PFSK-1 (cell line): ENCODE results near the gene KCTD3.

Experiments used
- FOXP2 ChIP-seq: optimal IDR thresholded peaks from 2 replicates; pipeline ENCODE3; 2011; ENCODE audit warnings: borderline replicate concordance, control low read depth, inconsistent platforms; ENCODE audit not compliant: insufficient read depth; ENCODE audit errors: extremely low read length, extremely low read depth
- POLR2AphosphoS5 ChIP-seq: IDR thresholded peaks from 2 replicates; pipeline ENCODE4 v1.6.1; 2012; ENCODE audit warnings: low read depth, mild to moderate bottlenecking, control low read depth, low read length, moderate library complexity
- SIN3A ChIP-seq: IDR thresholded peaks from 2 replicates; pipeline ENCODE4 v1.6.1; 2012; ENCODE audit warnings: mild to moderate bottlenecking, low read length, moderate library complexity, borderline replicate concordance; ENCODE audit not compliant: insufficient read depth
- TAF1 ChIP-seq: IDR thresholded peaks from 2 replicates; pipeline ENCODE4 v1.6.1; 2012; ENCODE audit warnings: low read length, control low read depth, borderline replicate concordance; ENCODE audit not compliant: insufficient read depth
- TF ChIP-seq, protein P1 (sequence below), 2 experiments: IDR thresholded peaks; 2 replicates each; pipeline versions ENCODE4 v1.6.1 to v1.8.0; 2011 to 2012; ENCODE audit warnings: low read depth in 2 of 2, low read length in 2 of 2, control low read depth in 1 of 2, inconsistent platforms in 1 of 2, mild to moderate bottlenecking in 1 of 2, moderate library complexity in 1 of 2; ENCODE audit not compliant: insufficient read depth in 1 of 2

The KCTD3 gene

DNA sequence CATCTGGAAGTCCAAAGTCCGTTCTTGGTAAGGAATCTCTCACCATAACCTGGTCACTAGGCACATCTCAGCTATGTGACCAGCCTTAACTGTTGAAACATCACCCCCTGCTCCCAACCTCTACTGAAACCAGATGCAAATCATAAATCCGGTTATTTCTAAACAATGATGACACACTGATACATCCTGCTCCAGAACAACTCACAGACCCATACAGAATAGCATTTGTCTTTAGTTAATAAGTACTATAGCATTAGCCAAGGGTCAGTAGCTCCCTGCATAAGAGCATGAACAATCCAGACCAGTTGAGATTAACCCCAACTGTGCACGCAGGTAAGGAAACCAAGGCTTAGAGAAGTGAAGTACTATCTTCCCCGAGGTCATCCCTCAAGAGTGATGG is 38.0 kb upstream of the KCTD3 start:
- no peak for TF ChIP-seq FOXP2
- TF ChIP-seq POLR2AphosphoS5: no peak
- TF ChIP-seq TAF1: no peak
- no peak for TF ChIP-seq SIN3A
- TF ChIP-seq, protein P1, sequence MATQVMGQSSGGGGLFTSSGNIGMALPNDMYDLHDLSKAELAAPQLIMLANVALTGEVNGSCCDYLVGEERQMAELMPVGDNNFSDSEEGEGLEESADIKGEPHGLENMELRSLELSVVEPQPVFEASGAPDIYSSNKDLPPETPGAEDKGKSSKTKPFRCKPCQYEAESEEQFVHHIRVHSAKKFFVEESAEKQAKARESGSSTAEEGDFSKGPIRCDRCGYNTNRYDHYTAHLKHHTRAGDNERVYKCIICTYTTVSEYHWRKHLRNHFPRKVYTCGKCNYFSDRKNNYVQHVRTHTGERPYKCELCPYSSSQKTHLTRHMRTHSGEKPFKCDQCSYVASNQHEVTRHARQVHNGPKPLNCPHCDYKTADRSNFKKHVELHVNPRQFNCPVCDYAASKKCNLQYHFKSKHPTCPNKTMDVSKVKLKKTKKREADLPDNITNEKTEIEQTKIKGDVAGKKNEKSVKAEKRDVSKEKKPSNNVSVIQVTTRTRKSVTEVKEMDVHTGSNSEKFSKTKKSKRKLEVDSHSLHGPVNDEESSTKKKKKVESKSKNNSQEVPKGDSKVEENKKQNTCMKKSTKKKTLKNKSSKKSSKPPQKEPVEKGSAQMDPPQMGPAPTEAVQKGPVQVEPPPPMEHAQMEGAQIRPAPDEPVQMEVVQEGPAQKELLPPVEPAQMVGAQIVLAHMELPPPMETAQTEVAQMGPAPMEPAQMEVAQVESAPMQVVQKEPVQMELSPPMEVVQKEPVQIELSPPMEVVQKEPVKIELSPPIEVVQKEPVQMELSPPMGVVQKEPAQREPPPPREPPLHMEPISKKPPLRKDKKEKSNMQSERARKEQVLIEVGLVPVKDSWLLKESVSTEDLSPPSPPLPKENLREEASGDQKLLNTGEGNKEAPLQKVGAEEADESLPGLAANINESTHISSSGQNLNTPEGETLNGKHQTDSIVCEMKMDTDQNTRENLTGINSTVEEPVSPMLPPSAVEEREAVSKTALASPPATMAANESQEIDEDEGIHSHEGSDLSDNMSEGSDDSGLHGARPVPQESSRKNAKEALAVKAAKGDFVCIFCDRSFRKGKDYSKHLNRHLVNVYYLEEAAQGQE (IDR thresholded peaks at IDR 0.05; ENCODE audit: insufficient read depth in 1 of 2, low read depth in 2 of 2, low read length in 2 of 2): no peak

DNA sequence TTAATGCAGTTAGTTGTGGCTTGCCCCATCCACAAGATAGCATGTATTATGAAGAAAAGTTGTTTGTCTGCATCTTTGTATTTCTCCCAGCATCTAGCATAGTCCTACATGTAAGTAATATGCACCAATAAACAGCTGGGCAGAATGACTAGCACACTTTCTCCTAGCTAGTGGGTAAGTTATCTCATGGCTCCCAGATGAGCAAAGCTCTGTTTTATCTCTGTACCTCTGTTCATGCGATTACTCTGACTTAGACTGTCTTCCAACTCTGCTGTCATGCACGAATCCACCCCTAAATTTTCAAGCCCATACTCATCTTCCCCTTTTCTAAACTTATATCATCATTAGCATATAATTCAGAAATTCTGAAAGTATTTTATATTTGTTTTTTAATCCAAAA is 37.5 kb upstream of the KCTD3 start:
- TF ChIP-seq POLR2AphosphoS5 (no peak), TAF1 (no peak), SIN3A (no peak), FOXP2 (no peak)
- TF ChIP-seq, protein P1 (IDR thresholded peaks at IDR 0.05; ENCODE audit: insufficient read depth in 1 of 2, low read depth in 2 of 2, low read length in 2 of 2): no peak

DNA sequence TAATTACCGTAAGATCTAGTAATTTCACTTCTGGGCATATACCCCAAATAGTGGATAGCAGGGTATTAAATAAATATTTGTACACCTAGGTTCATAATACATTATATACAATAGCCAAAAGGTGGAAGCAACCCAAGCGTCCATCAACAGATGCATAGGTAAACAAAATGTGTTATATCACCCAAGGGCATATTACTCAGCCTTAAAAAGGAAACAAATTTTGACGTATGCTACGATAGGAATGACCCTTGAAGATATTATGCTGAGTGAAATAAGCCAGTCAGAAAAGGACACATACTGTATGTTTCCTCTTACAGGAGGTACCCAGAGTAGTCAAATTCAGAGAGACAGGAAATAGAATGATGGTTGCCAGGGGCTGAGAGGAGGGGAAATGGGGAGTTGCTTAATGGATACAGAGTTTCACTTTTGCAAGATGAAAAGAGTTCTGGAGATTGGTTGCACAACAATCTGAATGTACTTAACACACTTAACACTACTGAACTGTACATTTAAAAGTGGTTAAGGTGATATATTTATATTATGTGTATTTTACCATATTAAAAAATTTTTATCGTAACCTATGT is 36.6 kb upstream of the KCTD3 start:
- TF ChIP-seq SIN3A: no peak
- TF ChIP-seq, protein P1 (IDR thresholded peaks at IDR 0.05; ENCODE audit: insufficient read depth in 1 of 2, low read depth in 2 of 2, low read length in 2 of 2): no peak
- no peak for TF ChIP-seq FOXP2
- no peak for TF ChIP-seq POLR2AphosphoS5
- no peak for TF ChIP-seq TAF1

DNA sequence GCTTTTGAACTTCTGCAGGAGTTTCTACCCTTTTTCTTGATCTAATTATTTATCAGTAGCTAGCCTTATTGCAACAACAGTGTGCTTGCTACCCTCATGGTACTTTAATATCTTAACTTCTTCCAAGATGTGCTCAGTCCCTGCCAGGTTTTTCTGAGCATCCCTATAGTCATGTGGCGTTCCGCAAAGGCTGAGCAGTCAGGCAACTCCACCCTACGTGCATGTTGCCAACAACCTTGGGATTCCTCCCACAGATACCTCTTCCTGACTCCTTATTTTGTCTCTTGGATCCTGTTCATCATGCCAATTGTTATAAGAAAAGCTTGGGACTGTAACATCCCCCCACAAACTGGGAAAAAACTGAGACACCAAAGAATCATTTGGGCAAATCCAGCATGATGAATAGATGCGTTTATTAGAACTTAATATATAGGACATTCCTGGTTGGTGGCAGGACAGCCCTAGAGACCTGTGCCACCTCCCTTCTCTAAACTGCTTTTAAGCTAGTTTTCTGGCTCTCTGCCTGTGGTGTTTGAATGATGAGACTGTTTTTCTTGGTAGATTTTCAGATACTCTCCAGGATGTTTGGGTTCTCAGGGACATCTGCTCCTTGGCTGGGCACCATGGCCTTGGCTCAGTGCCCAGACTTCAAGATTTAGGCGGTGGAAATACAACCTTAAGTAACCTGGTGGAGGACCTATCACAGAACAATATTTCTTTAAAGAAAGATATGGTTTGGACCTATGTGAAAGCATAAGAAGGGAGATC is 27.1 kb upstream of the KCTD3 start:
- TF ChIP-seq TAF1: no peak
- TF ChIP-seq SIN3A: no peak
- TF ChIP-seq POLR2AphosphoS5: no peak; the same call in 1 of the 2 replicates
- TF ChIP-seq, protein P1 (IDR thresholded peaks at IDR 0.05; ENCODE audit: insufficient read depth in 1 of 2, low read depth in 2 of 2, low read length in 2 of 2): no peak
- no peak for TF ChIP-seq FOXP2
